Mesodermal cell (in vitro differentiated cells): ENCODE measurements around the gene FOXO6.

Experiments
- H3K27ac ChIP-seq: 2 replicates; pipeline ENCODE4 v1.7.0; 2013; ENCODE audit warnings: mild to moderate bottlenecking, low read depth, low read length, moderate library complexity; ENCODE audit not compliant: severe bottlenecking
- H3K36me3 ChIP-seq: 2 replicates; pipeline ENCODE4 v1.7.1; 2013; ENCODE audit warnings: mild to moderate bottlenecking, low read length, moderate library complexity; ENCODE audit not compliant: control insufficient read depth, insufficient read depth
- H3K4me1 ChIP-seq: one replicate; pipeline ENCODE4 v1.7.1; 2013; ENCODE audit warnings: mild to moderate bottlenecking, low read length; ENCODE audit not compliant: insufficient read depth, control insufficient read depth, poor library complexity, severe bottlenecking
- H3K4me3 ChIP-seq: 2 replicates; pipeline ENCODE4 v1.7.0; 2013; ENCODE audit warnings: low read length, control low read depth, mild to moderate bottlenecking; ENCODE audit not compliant: insufficient read depth, poor library complexity, severe bottlenecking; ENCODE audit errors: extremely low read depth
- H3K9me3 ChIP-seq: 2 replicates; pipeline ENCODE4 v1.7.1; 2013; ENCODE audit warnings: mild to moderate bottlenecking, low read length, moderate library complexity; ENCODE audit not compliant: control insufficient read depth
- WGBS, 2 experiments: methylation state at CpG; one replicate each; pipeline ENCODE4 v1.1.5; 2013; ENCODE audit warnings: missing lambda C conversion rate in 2 of 2; ENCODE audit not compliant: insufficient coverage in 2 of 2; 5-methylcytosine and 5-hydroxymethylcytosine counted together

Gene FOXO6

DNA sequence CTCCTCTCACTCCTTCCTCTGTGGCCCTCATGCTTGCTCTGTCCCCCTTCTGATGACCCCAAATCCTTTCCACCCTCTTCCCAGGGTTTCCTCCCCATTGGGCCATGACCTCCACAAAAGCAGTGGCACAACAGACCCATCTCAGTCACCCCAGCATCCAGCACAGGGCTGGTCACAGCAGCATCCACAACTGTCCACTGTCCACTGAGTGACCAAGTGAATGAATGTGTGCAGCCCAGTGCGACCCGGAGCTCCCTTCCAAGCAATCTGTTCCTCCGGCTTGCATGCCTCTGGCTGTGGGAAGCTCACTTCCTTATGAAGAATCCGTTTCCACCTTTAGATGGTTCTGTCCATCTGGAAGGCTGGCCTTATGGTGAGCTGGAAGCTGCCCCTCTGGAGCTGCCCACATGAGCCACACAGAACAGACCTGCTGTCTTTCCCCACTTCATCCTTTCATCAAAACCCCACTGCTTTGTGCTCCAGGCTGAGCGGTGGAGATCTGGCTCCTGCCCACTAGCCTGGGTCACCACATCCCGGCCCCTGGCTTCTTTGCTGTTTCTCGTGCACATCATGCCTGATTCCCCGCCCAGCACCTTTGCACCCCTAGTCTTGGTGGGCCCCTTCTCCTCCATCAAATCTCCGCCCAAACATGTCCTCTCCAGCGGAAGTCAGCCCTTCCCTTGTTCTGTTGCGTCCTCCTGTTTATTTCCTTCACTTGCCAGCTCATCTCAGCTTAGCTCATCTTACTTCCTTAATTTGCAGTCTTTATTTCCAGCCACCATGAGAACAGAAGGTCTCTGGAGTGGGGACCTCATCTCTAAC is 66.9 kb downstream of the FOXO6 start:
- WGBS, 2 experiments = 94 to 95% methylated on average over 11 of the region's 11 CpGs
- H3K4me3 ChIP-seq = no peak overlapping the region
- H3K9me3 ChIP-seq = no peaks in the 10 kb centered on the region

DNA sequence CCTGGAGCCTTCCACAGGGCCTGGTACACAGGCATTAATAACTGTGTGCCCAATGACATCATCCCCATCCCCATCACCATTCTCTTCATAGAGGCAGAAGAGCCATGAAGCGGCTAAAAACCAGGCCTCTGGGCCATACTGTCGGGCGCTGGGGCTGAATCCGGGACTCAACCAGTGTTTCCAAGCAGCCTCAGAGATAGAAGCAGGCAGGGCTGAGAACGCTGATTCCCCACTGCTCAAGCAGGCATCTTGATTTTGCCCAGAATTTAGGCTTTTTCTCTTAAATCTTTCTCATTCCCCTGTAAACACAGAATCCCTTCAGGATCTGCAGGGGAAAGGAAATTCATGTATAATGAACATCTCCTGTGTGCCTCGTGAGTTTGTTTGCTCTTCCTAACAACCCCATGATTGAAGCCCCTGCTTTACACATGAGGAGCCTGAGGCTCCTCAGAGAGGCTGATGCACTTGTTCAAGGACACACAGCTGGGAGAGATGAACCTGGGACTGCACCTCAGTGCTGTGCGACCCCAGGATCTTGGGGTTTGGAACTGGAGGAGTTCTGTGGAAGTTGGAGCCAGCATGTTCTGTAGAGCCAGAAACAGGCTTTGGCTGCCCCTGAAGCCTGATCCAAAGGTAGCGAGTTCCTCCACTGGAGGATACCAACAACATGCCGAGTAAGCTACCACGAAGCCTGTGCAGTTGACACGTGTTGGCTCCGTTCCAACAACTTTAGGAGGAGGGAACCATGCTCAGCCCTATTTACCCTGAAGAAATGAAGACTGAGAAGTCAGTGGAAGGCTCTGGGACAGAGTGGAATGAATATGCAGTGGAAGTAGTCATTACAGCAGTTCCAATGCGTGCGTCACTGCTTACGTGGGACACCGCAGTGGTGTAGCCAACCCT is 67.8 kb downstream of the FOXO6 start:
- Histone ChIP-seq H3K4me1 (peaks cover 24% of the 10 kb centered on the region), H3K27ac (no peak overlapping the region), H3K4me3 (no peak overlapping the region), H3K36me3 (no peaks in the 10 kb centered on the region), H3K9me3 (no peaks in the 10 kb centered on the region)
- WGBS, 2 experiments = 91% methylated on average over 11 to 13 of the region's 16 CpGs

More for the DNA sequence above, 66.9 kb downstream of the FOXO6 start:
- Histone ChIP-seq H3K27ac (no peak overlapping the region), H3K4me1 (peaks cover 15% of the 10 kb centered on the region), H3K36me3 (no peaks in the 10 kb centered on the region)

DNA sequence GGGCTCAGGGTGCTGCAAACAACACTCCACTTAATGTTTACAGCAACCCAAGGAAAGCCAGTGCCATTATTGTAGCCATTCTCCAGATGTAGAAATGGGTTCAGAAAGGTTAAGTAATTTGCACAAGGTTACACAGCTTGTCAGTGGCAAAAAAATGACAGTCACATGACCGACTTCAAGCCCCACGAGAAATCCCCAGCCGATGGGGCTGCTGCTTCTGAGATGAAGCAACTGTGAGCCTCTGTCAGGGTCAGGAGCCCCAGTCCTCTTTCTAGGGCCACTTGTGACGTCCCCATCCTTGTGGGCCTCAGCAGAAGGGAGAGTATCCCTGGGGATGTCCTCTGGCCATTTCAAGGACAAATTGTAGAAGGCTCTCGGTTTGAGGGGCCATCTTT is 68.4 kb downstream of the FOXO6 start:
- H3K4me3 ChIP-seq = no peak overlapping the region
- H3K9me3 ChIP-seq = no peaks in the 10 kb centered on the region
- peaks cover 30% of the 10 kb centered on the region for H3K4me1 ChIP-seq
- 88 to 89% methylated on average over 5 of the region's 5 CpGs for WGBS, 2 experiments
- no peaks in the 10 kb centered on the region for H3K36me3 ChIP-seq
- no peak overlapping the region for H3K27ac ChIP-seq

DNA sequence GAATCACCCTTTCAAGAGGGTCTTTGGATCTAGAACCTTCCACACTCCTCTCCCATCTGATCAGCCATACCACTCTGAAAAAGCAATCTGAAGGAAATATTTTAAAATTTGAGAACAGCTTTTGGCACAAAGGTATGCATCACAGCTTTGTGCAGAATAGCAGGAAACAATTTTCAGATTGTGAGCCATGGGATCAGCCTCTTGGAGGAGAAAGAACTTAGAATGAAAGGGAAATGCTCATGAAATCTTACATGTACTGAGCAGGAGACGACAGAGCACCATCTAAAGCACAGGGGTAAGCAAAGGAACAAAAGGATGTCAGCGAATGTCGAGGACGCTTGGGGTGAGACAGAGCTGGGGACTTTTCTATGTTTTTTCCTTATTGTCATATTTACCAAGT is 68.8 kb downstream of the FOXO6 start:
- H3K4me1 ChIP-seq = peaks cover 35% of the 10 kb centered on the region
- 94% methylated on average over 2 of the region's 4 CpGs; no CpG with 5 or more reads in 1 of the 2 experiments for WGBS, 2 experiments
- no peaks in the 10 kb centered on the region for H3K9me3 ChIP-seq
- no peak overlapping the region for H3K27ac ChIP-seq
- no peak overlapping the region for H3K4me3 ChIP-seq
- no peaks in the 10 kb centered on the region for H3K36me3 ChIP-seq

DNA sequence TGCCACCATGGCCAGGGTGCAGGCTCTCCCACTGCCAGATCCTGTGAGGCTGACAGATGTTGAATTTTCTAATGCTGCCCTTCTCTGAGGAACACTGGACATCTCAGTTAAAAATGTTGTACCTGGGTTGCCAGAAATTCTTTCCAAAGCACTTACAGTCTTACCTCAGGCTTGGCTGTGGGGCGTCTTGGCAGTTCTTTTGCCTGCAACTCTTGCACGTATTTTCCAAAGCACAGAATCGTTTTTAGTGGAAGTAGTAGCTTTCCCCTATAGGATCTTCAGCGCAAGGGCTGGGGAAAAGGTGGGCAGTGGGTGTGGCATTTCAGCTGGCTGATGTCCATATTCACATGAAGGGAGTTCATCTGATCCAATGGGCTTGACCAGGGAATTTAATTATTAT is 69.3 kb downstream of the FOXO6 start:
- no peaks in the 10 kb centered on the region for H3K9me3 ChIP-seq
- WGBS, 2 experiments = 94 to 100% methylated on average over 3 to 4 of the region's 4 CpGs
- H3K4me3 ChIP-seq = no peak overlapping the region
- H3K36me3 ChIP-seq = no peaks in the 10 kb centered on the region
- H3K27ac ChIP-seq = no peak overlapping the region
- H3K4me1 ChIP-seq = peaks cover 37% of the 10 kb centered on the region

DNA sequence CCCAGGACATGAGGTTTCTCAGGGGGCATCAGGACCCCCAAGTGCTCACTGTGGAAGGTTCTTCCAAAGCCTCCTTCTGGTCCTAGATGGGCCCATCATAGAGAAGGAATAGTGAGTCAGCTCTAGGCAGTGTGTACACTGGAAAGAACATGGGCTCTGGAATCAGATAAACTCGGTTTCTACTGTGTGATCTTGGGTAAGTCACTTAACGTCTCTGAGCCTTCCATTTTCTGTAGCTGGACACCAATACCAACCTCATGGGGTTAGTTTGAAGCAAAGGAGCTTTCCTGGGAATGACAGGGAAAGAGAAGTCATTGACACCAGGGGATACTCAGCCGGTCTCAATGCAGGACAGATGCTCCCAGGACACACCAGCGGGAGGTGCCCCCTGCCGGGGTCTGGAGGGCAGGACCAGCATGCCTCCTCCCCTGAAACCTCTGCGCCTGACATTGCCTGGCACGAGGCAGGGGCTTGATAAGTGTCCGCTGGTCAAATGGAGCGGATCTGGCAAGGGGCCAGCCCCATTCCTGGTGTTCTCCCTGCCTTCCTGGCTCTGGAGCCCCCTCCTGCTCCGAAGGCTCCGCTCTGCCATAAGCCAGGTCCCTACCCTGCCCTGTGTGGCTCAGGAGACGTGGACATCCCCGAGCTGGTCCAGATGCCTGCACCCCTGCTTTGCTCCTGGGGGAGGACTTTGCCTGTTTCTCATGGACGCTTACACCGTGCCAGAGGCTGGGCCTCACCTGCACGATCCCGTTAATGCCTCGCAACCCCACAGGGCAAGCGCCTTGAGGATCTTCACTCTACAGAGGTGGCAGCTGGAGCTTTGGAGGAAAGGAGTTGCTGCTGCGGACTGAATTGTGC is 70.5 kb downstream of the FOXO6 start:
- H3K36me3 ChIP-seq = no peaks in the 10 kb centered on the region
- H3K4me1 ChIP-seq = peaks cover 48% of the 10 kb centered on the region
- H3K9me3 ChIP-seq = no peaks in the 10 kb centered on the region
- H3K27ac ChIP-seq = no peak overlapping the region
- 94 to 96% methylated on average over 19 of the region's 20 CpGs for WGBS, 2 experiments
- no peak overlapping the region for H3K4me3 ChIP-seq
